Nephron progenitor cell (in vitro differentiated cells): Measurements from ENCODE around the gene PIP4K2C.

ENCODE experiments used
- DNase-seq: peaks from one replicate; pipeline ENCODE4 v3.0.0; 2021
- H3K27ac Mint-ChIP-seq: 2 replicates; pipeline ENCODE4 v1.8.0; 2021; ENCODE audit warnings: mild to moderate bottlenecking, moderate library complexity, mixed read lengths
- H3K27me3 Mint-ChIP-seq: 2 replicates; pipeline ENCODE4 v1.8.0; 2021; ENCODE audit warnings: mild to moderate bottlenecking, low read depth, mixed read lengths; ENCODE audit not compliant: poor library complexity
- H3K36me3 Mint-ChIP-seq: 2 replicates; pipeline ENCODE4 v1.8.0; 2021; ENCODE audit warnings: low read depth, mixed read lengths
- H3K4me1 Mint-ChIP-seq: 2 replicates; pipeline ENCODE4 v1.8.0; 2021; ENCODE audit warnings: mixed read lengths
- H3K4me3 Mint-ChIP-seq: 2 replicates; pipeline ENCODE4 v1.8.0; 2021; ENCODE audit warnings: mild to moderate bottlenecking, moderate library complexity, mixed read lengths
- H3K9me3 Mint-ChIP-seq: 2 replicates; pipeline ENCODE4 v1.8.0; 2021; ENCODE audit warnings: mild to moderate bottlenecking, moderate library complexity, mixed read lengths
- CTCF ChIP-seq: fragments of 200-600 bp; sonication (generic); IDR thresholded peaks from 2 replicates; pipeline ENCODE4 v1.5.0; 2021; ENCODE audit warnings: antibody characterized with exemption

PIP4K2C gene

GRCh38 chr12:57607958-57608663 lies 17.1 kb downstream of the PIP4K2C start:
- Mint-ChIP-seq H3K27me3 (peaks cover 55% of the 10 kb centered on the region), H3K36me3 (peaks cover 23% of the 10 kb centered on the region), H3K4me1 (peaks cover 47% of the 10 kb centered on the region), H3K9me3 (no peaks in the 10 kb centered on the region), H3K27ac (no peak overlapping the region), H3K4me3 (no peak overlapping the region)
- no peak for TF ChIP-seq CTCF
- DNase-seq = no peak

GRCh38 chr12:57609101-57609780 lies 18.2 kb downstream of the PIP4K2C start:
- Mint-ChIP-seq H3K4me3 (peak overlapping the region; percentile 82), H3K9me3 (no peaks in the 10 kb centered on the region), H3K27me3 (peaks cover 62% of the 10 kb centered on the region), H3K4me1 (peaks cover 38% of the 10 kb centered on the region), H3K27ac (no peak overlapping the region), H3K36me3 (peaks cover 35% of the 10 kb centered on the region)
- no peak for TF ChIP-seq CTCF
- DNase-seq = no peak

GRCh38 chr12:57609781-57610553 lies 19.0 kb downstream of the PIP4K2C start:
- no peak overlapping the region for H3K27ac Mint-ChIP-seq
- H3K4me1 Mint-ChIP-seq = peaks cover 35% of the 10 kb centered on the region
- H3K27me3 Mint-ChIP-seq = peaks cover 69% of the 10 kb centered on the region
- H3K4me3 Mint-ChIP-seq = peak overlapping the region; percentile 82
- no peak for TF ChIP-seq CTCF
- no peaks in the 10 kb centered on the region for H3K9me3 Mint-ChIP-seq
- DNase-seq = peak; percentile 38
- H3K36me3 Mint-ChIP-seq = peaks cover 42% of the 10 kb centered on the region

- peaks cover 29% of the 10 kb centered on the region for H3K4me1 Mint-ChIP-seq
- peak overlapping the region; percentile 82 for H3K4me3 Mint-ChIP-seq
- H3K27me3 Mint-ChIP-seq = peaks cover 71% of the 10 kb centered on the region
- no peak for TF ChIP-seq CTCF
- no peaks in the 10 kb centered on the region for H3K9me3 Mint-ChIP-seq
- H3K36me3 Mint-ChIP-seq = peaks cover 48% of the 10 kb centered on the region
- no peak overlapping the region for H3K27ac Mint-ChIP-seq
- peak; percentile 28 for DNase-seq
Measured at GRCh38 chr12:57610554-57611107, 19.6 kb downstream of the PIP4K2C start.

- Mint-ChIP-seq H3K4me3 (peak within 1 kb of the TSS; percentile 82), H3K4me1 (peaks cover 24% of the 10 kb centered on the region), H3K36me3 (peaks cover 55% of the 10 kb centered on the region), H3K9me3 (no peaks in the 10 kb centered on the region), H3K27ac (no peak within 1 kb of the TSS), H3K27me3 (peaks cover 75% of the 10 kb centered on the region)
- TF ChIP-seq CTCF = no peak
- peak; percentile 83 for DNase-seq
Measured at GRCh38 chr12:57611108-57611826, 20.3 kb downstream of the PIP4K2C start, which contains the start of gene ARHGEF25. ARHGEF25 (plus strand) TSS chr12:57611435; CDS start chr12:57611895, 460 bp downstream.
